Amniotic epithelial cell (primary cell): Measurements from ENCODE around the gene KCTD17.

Experiments used
- DNase-seq: peaks from one replicate; pipeline ENCODE4 v3.0.0-alpha.2; 2010; ENCODE audit warnings: low read depth

Gene KCTD17

GRCh38 chr22:37103656-37104452, 52.3 kb downstream of the KCTD17 start:
- DNase-seq: no peak

- no peak for DNase-seq
Observed at GRCh38 chr22:37105154-37105553, 53.6 kb downstream of the KCTD17 start.

- DNase-seq: no peak
Observed at GRCh38 chr22:37105990-37106389, 54.4 kb downstream of the KCTD17 start.

GRCh38 chr22:37107816-37108621, 56.5 kb downstream of the KCTD17 start:
- DNase-seq: no peak

- DNase-seq: no peak
Observed at GRCh38 chr22:37109242-37109917, 57.8 kb downstream of the KCTD17 start, which contains the start of gene TMPRSS6. TSS of gene TMPRSS6 (minus strand) at chr22:37109713. CDS start at chr22:37103417, 6,296 bp downstream.

GRCh38 chr22:37111156-37111717, 59.7 kb downstream of the KCTD17 start:
- no peak for DNase-seq

- no peak for DNase-seq
Observed at GRCh38 chr22:37112084-37112728, 60.7 kb downstream of the KCTD17 start.
